ENCODE results near the gene RGS6.

The RGS6 gene

DNA sequence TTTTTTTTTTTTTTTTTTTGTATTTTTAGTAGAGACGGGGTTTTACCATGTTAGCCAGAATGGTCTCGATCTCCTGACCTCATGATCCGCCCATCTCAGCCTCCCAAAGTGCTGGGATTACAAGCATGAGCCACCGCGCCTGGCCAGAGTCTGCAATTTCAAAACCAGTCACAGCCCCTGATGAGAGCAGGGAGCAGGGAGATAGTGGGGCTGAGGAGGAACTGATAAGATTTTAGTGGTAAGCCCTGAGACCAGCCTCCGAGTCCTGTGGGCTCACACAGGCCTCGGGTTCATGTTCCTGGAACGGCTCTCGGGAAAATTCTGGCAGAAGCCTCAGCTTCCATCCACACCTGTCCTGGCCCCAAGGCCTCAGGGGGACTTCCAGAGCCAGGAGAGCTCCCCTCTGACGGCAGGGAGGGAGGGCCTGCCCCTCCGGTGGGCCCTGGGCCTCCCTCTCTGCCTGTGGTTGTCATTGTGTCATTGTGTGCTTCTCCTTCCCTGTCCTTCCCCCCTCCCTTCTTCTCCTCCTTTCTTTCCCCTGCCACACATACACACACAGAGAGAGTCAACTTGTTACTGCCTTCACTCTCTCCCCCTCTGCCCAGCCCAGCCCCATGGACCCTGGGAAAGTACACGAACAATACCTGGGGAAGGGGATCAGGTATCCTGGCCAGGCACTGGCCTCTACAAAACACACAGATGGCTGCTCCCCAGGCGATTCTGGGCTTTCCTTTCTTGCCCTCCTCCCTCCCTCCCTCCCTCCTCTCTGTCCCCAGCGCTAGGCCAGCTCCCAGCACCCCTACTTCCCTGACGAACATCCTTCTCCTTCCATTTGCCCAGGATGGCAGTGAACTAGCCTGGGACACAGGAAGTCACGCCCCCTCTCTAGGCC lies 667.6 kb downstream of the RGS6 start:
- DNase-seq, result no peak

- no peak for DNase-seq
Observed at GRCh38 chr14:72600551-72601330, 668.5 kb downstream of the RGS6 start.

DNA sequence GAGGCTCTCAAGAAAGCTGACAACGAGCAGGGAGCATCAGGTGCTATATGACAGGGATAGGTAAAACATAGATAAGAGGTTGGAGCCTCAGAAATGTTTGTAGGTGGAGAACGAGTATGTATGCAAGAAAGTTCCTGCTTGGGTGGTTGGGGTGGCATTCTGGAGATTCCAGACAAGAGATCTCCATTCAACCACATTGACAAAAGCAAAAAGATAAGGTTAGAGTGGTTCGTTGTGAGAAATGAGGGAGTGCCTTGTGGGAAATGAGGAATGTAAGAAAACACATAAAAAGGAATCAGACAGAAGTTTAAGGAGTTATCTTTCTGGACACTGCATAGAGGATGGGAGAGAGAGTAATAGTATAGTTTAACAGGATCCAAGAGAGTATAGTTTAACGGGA lies 671.4 kb downstream of the RGS6 start:
- DNase-seq, result no peak

- DNase-seq, result no peak
Observed at GRCh38 chr14:72604133-72604532, 671.9 kb downstream of the RGS6 start.

- no peak for DNase-seq
Observed at GRCh38 chr14:72605096-72605920, 673.1 kb downstream of the RGS6 start.

- DNase-seq, result no peak
Observed at GRCh38 chr14:72605921-72606220, 673.6 kb downstream of the RGS6 start.

DNA sequence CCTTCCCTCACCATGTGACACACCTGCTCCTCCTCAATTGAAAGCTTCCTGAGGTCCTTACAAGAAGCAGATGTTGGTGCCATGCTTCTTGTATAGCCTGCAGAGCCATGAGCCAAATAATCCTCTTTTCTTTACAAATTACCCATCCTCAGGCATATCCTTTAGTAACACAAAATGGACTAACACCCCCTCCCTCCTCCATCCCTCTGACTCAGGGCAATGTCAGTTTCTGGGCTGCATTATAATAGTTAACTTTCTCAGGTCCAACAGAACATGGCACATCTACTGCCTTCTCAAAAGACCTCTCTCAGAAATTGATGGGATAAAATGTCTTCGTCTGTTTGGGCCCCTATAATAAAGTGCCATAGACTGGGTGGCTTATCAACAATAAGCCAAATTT lies 674.6 kb downstream of the RGS6 start:
- DNase-seq, result no peak

DNA sequence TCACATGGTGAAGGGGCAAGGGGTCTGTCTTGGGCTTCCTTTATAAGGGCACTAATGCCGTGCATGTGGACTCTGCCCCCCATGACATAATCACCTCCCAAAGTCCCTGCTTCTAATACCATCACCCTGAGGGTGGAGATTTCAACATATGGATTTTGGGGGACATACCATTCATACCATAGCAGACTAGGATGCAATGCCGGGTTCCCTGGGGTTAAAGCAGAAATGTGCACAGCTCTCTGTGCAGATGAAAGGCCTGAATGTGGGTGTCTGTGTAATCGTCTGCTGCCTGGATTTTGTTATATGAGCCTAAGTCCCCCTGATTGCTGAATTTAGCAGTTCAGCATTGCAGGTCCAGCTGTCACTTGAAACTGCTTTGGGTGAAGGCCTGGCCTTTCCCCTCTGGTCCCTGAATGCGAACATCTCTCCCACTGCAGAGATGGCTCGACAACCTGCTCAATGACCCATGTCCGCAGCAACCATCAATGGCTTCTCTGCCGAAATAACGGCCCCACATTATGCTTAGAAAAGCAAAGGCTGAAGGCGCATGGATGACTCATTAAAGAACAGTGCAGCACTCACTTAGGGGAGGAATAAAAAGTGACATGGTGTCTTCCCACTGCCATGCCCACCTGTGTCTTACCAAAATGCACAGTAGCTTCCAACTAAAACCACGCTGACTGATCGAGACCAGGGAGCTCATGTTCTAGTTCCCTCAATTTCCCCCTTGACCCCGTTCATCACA lies 675.3 kb downstream of the RGS6 start:
- no peak for DNase-seq

GRCh38 chr14:72608391-72609204 lies 676.4 kb downstream of the RGS6 start:
- DNase-seq, result peak; percentile 7

- DNase-seq, result no peak
Observed at GRCh38 chr14:72609205-72609916, 677.1 kb downstream of the RGS6 start.

GRCh38 chr14:72610096-72610830 lies 678.0 kb downstream of the RGS6 start:
- DNase-seq, result no peak

DNA sequence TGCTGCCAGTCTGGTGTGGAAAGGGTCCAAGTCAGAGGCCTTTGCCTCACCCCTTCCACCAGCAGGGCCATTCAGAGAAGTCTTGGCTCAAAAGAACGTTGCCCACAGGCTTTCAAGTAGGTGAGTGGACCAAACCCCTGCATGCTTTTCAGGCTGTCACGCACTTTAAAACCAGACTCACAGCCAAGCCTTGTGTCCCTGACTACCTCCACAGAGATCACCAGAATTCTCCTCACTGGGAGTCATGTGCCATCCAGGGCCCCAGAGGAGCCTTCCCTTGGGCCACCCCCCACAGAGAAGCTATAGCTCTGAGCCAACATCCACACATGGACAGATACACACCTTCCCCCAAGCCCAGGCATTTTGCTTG lies 678.6 kb downstream of the RGS6 start:
- DNase-seq, result no peak

DNA sequence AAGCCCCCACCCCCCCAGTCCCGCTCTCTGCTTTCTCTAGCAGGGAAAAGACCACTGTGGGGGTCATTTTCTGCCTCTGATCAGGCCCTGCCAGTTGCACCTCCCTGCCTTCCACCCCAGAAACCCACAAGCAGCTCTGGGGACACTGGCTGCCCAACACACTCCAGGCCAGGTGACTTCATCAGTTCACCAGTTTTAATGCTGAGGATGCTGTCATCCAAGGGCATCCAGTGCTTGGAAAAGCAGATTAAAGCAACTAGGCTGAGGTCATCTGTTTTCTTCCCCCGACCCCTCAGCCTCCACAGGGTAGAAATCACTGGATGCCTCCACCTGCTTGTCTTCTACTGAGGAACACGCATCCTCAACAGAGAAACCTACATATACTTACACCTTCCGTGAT lies 679.3 kb downstream of the RGS6 start:
- DNase-seq, result no peak

DNA sequence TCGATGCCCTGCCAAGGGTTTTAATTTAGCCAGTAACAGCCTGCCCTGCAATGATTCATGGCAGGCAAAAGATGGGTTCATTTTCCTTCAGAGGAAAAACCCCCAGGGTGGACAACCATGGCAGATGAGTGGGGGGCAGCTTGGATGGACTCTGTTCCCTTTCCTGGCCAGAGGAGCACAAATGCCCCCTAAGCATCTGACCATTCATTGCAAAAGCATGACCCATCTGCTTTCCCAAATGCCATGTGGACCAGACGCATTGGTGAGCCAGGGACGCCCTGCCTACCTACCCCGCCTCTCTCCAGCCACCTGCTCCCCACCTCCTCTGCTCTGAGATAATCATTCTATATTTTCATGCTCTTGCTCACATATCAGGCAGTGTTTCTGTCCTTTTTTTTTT lies 679.8 kb downstream of the RGS6 start:
- no peak for DNase-seq

DNA sequence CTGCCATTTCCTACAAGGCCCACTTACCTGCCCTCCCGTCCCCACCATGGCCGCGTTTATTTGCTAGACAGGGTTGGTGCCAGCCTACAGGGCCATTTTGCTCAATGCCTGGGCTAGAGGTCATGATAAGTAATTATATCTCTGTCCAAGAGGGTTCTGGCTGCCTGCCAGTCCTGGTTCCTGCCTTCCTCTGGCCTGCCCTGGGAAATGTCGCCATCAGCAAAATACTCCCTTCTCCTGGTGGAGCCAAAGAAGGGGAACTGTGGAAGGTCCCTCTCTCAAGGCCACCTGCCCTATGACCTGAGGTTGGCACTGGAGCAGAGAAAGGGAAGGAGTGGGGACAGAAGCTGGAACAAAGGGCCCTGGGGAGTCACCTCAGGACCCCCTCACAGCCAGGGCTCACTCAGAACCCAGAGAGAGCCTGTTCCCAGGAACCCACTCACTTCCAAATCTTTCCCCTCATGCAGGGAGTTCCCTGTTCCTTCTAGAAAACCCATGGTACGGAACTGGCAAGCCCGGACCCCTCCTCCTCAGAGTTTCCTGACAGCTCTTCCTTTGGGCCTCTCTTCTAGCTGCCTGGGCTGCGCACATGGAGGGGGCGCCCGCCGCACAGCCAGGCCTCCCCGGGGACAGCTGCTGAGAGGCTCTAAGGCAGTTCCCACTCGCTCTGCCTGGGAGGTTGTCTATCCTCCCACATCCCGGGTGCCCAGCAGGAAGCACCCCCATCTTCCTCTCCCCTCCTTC lies 681.2 kb downstream of the RGS6 start:
- DNase-seq, result no peak

- DNase-seq, result no peak
Observed at GRCh38 chr14:72613975-72614319, 681.7 kb downstream of the RGS6 start.

- no peak for DNase-seq
Observed at GRCh38 chr14:72614365-72614764, 682.1 kb downstream of the RGS6 start.

- no peak for DNase-seq
Observed at GRCh38 chr14:72614891-72615415, 682.7 kb downstream of the RGS6 start.

GRCh38 chr14:72615451-72616121 lies 683.4 kb downstream of the RGS6 start:
- DNase-seq, result no peak
